Measurements from ENCODE around the gene FKTN.

Gene FKTN

DNA sequence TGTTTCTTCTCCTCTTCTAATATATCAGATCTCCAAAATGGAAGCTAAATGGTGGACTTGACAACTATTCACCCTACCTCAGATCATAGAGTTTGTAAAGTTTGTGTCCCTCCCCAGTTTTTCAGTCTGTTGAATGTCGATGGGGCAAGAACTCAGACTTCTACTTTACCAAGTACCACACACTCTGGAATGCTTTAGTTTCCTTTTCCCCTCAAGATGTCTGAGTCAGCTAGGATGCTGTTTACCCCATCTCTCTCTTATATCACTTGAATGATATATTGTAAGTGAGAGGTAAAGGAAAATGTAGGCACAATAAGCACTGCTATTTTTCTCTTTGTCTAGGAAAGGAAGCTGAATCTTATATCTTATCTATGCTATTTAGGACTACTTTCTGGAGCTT lies 78.4 kb downstream of the FKTN start:
- DNase-seq: no peak

- DNase-seq: no peak
Observed at GRCh38 chr9:105637787-105638395, 80.0 kb downstream of the FKTN start.

GRCh38 chr9:105639936-105640335 lies 82.0 kb downstream of the FKTN start:
- DNase-seq: no peak

DNA sequence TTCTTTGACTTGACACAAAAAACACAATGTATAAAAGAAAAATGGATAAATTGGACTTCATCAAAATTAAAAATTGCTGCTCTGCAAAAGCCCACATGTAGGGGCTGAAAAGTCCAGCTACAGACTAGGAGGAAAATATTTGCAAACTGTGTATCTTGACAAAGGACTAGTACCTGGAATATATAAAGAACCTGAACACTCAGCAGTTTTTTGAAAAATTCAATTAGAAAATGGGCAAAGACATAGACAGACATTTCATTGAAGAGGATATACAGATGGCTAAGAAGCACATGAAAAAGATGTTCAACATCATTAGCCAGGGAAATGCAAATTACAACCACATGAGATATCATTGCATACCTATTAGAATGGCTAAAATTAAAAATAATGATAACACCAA lies 85.9 kb downstream of the FKTN start:
- DNase-seq: no peak

DNA sequence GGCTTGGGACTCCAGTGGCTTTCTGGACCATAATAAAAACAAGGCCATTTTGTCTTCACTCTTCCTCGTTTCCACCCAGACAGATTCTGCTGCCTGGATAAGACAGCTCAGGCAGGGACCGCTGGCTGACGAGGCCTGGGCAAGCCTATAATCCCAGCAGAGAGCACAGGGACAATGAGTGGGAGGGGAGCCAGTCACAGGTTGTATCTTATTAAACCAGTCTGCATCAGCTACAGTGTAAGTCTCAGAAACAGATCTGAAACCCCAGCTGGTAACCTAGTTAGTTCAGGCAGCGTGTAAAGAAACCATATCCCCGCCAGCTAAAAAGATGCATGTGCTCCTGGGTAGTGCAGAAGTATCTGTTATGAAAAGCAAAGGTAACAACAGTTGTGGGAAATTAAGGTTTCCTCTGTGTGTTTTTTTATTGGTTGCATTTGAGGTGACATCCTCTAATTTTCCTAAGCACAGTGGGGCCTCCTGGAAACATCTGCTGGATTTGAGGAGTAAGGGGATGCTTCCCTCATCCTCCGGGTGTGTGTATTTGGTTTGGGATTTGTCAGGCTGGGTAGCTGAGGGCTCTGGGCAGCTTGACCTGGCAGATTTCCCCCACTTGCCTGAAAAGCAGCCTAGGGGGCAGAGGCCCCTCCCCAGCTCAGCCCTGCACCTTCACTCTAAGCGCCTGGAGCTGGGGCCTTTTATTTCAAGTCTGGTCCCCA lies 89.1 kb downstream of the FKTN start:
- no peak for DNase-seq

DNA sequence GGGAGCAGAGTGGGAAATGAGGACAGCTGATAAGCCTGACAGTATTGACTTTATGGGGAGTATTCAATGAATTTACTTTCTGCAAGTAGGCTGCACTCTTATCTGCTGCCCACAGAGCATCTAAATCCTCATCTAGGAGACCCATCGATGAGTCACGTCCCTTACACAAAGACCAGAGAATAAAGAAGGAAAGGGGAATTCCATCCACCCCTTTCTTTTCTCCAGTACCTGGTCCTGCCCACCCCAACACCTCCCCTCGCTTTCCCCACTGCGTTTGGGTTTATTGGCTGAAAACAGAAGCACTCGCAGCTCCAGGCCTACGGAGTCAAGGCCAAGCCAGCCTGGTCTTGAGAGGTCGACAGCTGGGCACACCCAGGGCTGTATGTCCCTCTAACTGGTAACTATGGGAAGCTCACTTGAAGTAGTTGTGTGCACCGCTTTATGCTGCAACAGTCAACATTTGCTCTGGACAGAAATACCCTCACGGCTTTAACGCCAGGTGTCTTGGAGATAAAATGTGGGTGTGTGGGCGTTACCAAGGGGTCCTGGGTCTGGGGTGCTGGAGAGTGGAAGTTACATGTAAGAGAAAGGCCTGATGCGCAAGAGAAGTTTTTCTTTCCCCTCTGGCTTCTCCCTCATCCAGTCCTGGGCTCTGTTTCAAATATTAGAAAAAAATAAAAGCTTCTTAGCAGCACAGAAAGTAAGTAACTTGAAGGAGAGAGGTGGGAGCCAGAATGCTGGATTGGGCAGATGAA lies 89.8 kb downstream of the FKTN start:
- no peak for DNase-seq

DNA sequence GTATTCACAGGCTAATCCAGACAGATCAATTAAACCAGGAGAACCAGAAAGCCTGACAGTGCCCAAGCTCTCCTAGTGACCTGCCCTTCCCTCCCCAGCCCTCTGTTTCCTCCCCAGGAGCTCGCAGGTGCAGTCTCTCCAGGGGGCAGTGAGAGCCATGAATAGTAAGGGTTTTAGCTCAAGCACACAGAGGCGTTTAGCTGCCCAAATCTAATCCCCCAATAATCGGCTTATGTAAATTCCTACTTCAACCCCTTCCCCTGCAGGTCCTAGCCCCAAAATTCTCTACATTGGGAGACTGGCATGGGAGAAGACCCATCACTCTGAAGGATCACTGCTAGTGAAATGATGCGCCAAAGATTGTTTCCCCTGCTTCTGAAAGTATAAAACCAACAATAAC lies 93.9 kb downstream of the FKTN start:
- DNase-seq: peak in 1 of 2 experiments; percentile 24

GRCh38 chr9:105656131-105656921 lies 98.4 kb downstream of the FKTN start:
- peak; percentile 16 to 42 for DNase-seq

- DNase-seq: no peak
Observed at GRCh38 chr9:105658351-105658750, 100.4 kb downstream of the FKTN start.

- no peak for DNase-seq
Observed at GRCh38 chr9:105661011-105661410, 103.1 kb downstream of the FKTN start.

DNA sequence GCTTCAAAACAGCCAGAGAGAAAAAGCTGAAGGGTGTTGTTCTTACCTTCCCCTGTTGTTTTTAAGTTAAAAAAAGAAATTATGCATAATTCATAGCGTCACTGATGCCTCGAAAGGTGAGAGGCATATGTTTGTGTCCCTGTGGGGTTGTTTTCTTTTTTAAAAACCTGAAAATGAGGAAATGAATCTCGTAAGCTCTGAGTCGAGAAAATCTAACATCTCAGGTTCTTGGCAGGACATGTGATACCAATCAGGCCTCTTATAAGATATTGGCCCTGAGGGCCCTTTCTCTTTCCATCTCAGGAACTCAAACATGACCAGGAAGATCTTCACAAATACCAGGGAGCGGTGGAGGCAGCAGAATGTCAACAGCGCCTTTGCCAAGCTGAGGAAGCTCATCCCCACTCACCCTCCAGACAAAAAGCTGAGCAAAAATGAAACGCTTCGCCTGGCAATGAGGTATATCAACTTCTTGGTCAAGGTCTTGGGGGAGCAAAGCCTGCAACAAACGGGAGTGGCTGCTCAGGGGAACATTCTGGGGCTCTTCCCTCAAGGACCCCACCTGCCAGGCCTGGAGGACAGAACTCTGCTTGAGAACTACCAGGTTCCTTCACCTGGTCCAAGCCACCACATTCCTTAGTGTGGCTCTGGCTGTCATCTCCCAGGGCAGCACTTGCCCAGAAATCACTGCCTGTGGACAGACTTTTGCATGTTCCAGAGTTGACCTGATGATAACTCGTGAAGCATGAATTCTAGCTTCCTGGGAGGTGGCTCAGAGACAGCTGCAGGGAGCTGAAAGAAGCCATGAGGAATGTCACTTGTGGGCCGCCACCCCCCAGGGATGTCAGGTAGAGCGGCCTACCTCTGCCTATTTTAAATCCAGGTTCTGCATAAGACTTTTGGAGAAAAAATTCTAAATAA lies 104.5 kb downstream of the FKTN start, which contains the start of gene TAL2:
TAL2 (plus strand) TSS at position 274 of the 921 bp plus-strand sequence; CDS start at position 314, 40 bp downstream.
- no peak for DNase-seq

- no peak for DNase-seq
Observed at GRCh38 chr9:105663914-105664313, 106.0 kb downstream of the FKTN start.

DNA sequence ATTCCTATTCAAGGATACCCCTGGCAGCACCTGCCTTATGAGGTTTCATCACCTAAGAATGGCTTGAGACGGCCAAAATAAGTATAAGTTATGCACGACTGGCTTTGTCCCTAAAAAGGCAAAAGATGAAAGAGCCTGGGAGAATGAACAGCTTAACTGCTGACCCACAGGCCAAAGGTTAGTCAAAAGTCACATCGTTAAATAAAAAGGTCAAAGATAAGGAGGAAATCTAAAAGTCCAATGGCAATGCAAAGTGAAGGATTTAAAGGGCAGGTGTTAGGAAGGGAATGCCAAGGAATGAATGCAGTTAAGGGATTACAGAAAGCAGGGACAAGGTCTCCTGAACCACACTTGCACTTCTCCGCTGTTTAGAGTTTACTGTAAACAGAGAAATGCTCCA lies 109.9 kb downstream of the FKTN start:
- no peak for DNase-seq

DNA sequence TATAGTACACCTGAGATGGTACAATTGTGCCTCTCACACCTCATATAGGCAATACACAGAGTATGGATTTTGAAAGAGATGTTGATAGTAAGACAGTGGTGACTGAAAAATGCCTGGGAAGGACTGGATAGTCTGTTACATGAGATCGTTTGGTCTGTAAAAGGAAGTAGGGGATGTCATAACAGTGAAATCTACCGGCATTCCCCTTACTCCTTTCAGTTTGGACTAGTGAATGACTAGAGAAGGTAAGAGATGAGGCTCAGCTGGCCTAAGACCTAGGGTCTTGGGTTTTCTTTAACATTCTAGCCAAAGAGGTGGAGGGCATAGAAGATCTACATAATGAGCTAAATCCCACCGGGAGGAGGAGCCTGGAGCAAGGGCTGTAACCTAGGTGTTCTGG lies 112.4 kb downstream of the FKTN start:
- no peak for DNase-seq

- DNase-seq: no peak
Observed at GRCh38 chr9:105670775-105671174, 112.8 kb downstream of the FKTN start.

- peak in 1 of 2 experiments; percentile 12 for DNase-seq
Observed at GRCh38 chr9:105672711-105673234, 114.8 kb downstream of the FKTN start.

- no peak for DNase-seq
Observed at GRCh38 chr9:105673850-105674387, 116.0 kb downstream of the FKTN start.

DNA sequence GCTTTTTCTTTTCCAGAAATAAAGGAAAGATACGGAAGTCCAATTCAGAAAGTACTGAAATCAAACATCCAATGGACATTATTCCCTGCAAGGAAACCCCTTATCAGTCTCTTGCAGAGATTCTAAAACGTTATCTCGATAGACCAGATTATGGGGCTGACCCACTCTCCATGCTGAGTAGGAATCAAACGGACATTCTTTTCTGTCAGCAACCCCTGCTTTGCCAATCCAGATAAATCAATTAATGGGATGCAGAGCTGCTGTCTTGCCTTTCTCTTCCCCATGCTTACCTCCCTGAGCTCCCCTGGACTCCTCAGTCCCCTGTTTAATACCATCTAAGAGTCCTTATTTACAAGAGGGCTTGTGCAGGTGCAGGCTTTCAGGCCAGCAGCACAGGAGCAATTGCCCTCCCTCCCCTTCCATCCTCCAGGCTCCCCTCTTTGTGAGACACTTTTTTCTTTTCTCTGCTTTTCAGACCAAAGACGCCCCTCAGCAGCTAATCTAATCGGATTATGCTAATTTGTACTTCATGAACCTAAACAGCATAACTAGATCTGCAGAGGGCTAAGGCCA lies 118.5 kb downstream of the FKTN start:
- DNase-seq: no peak

DNA sequence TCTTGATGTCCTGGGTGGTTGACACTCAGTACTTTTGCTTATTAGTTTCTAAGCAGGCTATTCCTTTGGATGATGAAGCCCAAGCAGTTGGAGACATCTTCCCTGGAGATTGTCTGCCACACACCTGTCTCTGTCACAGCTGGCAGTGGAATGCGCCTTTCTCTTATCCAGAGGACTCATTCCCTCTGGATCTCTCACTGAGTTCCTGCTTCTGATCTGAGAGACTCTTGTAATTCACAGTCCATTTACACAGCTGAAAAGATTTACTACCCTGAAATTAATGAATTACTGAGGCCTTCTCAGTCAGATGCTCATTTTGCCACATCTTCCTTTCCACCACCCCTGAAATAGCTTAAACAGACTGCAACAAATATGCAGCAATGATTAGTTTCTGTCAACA lies 120.2 kb downstream of the FKTN start:
- DNase-seq: no peak

DNA sequence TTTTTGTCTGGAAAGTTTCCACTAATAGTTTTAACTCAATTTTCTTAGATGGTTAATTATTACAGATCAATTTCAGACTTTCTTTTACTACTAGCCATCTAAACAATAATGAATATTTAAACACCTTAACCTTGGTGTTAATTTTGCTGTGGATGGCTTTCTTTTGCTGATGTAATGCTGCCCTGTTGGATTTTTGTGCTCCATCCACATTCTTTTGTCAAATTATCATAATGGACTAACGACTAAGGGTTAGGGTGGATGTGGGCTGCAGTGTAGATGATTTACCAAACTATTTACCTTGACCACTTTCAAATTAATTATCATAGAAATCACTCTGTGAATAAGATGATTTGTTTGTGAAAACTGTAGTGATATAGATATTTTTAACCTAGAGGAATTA lies 120.8 kb downstream of the FKTN start:
- DNase-seq: no peak
